ENCODE measurements around the gene VTI1A. TPM values are rescaled to one million over a fixed set of nuclear protein-coding genes. Genes with fewer than 3 reads are reported as not detected.
A peak's percentile ranks its signal among the peaks of the same experiment; 100 is the strongest.

Gene VTI1A
- total RNA-seq, 6 experiments from 2014 or later: 23.6 to 27.9 (median 24.9) TPM

GRCh38 chr10:112515852-112516251 is 68.8 kb downstream of the VTI1A start:
- H3K27ac Mint-ChIP-seq: no peak overlapping the region
- peaks cover 13% of the 10 kb centered on the region for H3K4me1 Mint-ChIP-seq (ENCODE audit: low read depth)
- 0 out of 2 replicates have a peak, but pooled peaks cover 4% of the 10 kb centered on the region for H3K36me3 Mint-ChIP-seq (ENCODE audit: low read depth)
- TF ChIP-seq CTCF (IDR thresholded peaks at IDR 0.05): no peak
- H3K27me3 Mint-ChIP-seq (ENCODE audit: insufficient read depth): no peaks in the 10 kb centered on the region
- H3K9me3 Mint-ChIP-seq: no peaks in the 10 kb centered on the region
- no peak overlapping the region for H3K4me3 Mint-ChIP-seq
- no peak for DNase-seq

GRCh38 chr10:112517451-112517862 is 70.4 kb downstream of the VTI1A start:
- Mint-ChIP-seq H3K36me3 (ENCODE audit: low read depth) (no peaks in the 10 kb centered on the region), H3K4me3 (no peak overlapping the region), H3K27me3 (ENCODE audit: insufficient read depth) (no peaks in the 10 kb centered on the region), H3K9me3 (no peaks in the 10 kb centered on the region), H3K27ac (no peak overlapping the region), H3K4me1 (ENCODE audit: low read depth) (peaks cover 17% of the 10 kb centered on the region)
- no peak for TF ChIP-seq CTCF (IDR thresholded peaks at IDR 0.05)
- no peak for DNase-seq

- no peak for DNase-seq
- no peak for TF ChIP-seq CTCF (IDR thresholded peaks at IDR 0.05)
- H3K4me3 Mint-ChIP-seq: no peak overlapping the region
These were observed 72.2 kb downstream of the VTI1A start for GRCh38 chr10:112519133-112519761.

GRCh38 chr10:112520914-112521313 is 73.9 kb downstream of the VTI1A start:
- Mint-ChIP-seq H3K27ac (no peak overlapping the region), H3K27me3 (ENCODE audit: insufficient read depth) (no peaks in the 10 kb centered on the region), H3K9me3 (no peaks in the 10 kb centered on the region), H3K36me3 (ENCODE audit: low read depth) (no peaks in the 10 kb centered on the region), H3K4me1 (ENCODE audit: low read depth) (peaks cover 38% of the 10 kb centered on the region), H3K4me3 (no peak overlapping the region)
- no peak for TF ChIP-seq CTCF (IDR thresholded peaks at IDR 0.05)
- DNase-seq: no peak

More at GRCh38 chr10:112519133-112519761, 72.2 kb downstream of the VTI1A start:
- Mint-ChIP-seq H3K27ac (no peak overlapping the region), H3K27me3 (ENCODE audit: insufficient read depth) (no peaks in the 10 kb centered on the region), H3K4me1 (ENCODE audit: low read depth) (peaks cover 22% of the 10 kb centered on the region), H3K9me3 (no peaks in the 10 kb centered on the region), H3K36me3 (ENCODE audit: low read depth) (no peaks in the 10 kb centered on the region)

GRCh38 chr10:112524641-112525040 is 77.6 kb downstream of the VTI1A start:
- no peaks in the 10 kb centered on the region for H3K9me3 Mint-ChIP-seq
- H3K4me1 Mint-ChIP-seq (ENCODE audit: low read depth): peaks cover 41% of the 10 kb centered on the region
- H3K27ac Mint-ChIP-seq: peak overlapping the region; percentile 19
- H3K27me3 Mint-ChIP-seq (ENCODE audit: insufficient read depth): no peaks in the 10 kb centered on the region
- DNase-seq: no peak
- no peak for TF ChIP-seq CTCF (IDR thresholded peaks at IDR 0.05)
- no peak overlapping the region for H3K4me3 Mint-ChIP-seq
- no peaks in the 10 kb centered on the region for H3K36me3 Mint-ChIP-seq (ENCODE audit: low read depth)
